ENCODE measurements around the gene TAF15. TPM values are rescaled to one million over a fixed set of nuclear protein-coding genes. Genes with fewer than 3 reads are reported as not detected.

TAF15 gene
- total RNA-seq, 2 experiments from 2014 or later, result 114 to 119 TPM

- no peaks in the 10 kb centered on the region for H3K9me3 ChIP-seq (ENCODE audit: control insufficient read depth in 1 of 2, insufficient read depth in 1 of 2, low read length in 2 of 2)
- ATAC-seq (ENCODE audit: poor library complexity) (no peak), DNase-seq (no peak)
- no peaks in the 10 kb centered on the region for H3K36me3 ChIP-seq (ENCODE audit: insufficient read depth, low read length)
- H3K36me3 Mint-ChIP-seq (ENCODE audit: low read depth), result no peaks in the 10 kb centered on the region
- H3K27ac Mint-ChIP-seq, result no peak within 1 kb of the TSS
- no peaks in the 10 kb centered on the region for H3K9me3 Mint-ChIP-seq
- peaks cover 24% of the 10 kb centered on the region for H3K4me1 Mint-ChIP-seq (ENCODE audit: low read depth)
- H3K4me3 ChIP-seq (ENCODE audit: low read length), result no peak within 1 kb of the TSS
- no peaks in the 10 kb centered on the region for H3K27me3 ChIP-seq (ENCODE audit: control insufficient read depth in 1 of 2, insufficient read depth in 2 of 2, low read length in 2 of 2)
- ChIA-PET CTCF (no interaction called here), POLR2A (interaction anchor here (1.6 kb wide), 1 partner anchor 12 kb away, joined by 3 read pairs; no protein-coding TSS in a partner anchor)
- no peak within 1 kb of the TSS for H3K4me3 Mint-ChIP-seq
- peaks cover 21% of the 10 kb centered on the region for H3K4me1 ChIP-seq (ENCODE audit: insufficient read depth, low read length)
- no peak within 1 kb of the TSS for H3K27ac ChIP-seq (ENCODE audit: low read depth in 1 of 2, low read length in 2 of 2)
- intact Hi-C loops (cut with DNase I, micrococcal nuclease), result no loop called here
- no peaks in the 10 kb centered on the region for H3K27me3 Mint-ChIP-seq
- TF ChIP-seq CTCF (IDR thresholded peaks at IDR 0.05), result no peak
These were observed 59.5 kb downstream of the TAF15 start, which contains the start of gene HEATR9 for GRCh38 chr17:35868737-35869136. HEATR9 (minus strand) TSS chr17:35868891; CDS start chr17:35868742, 149 bp downstream.

- H3K36me3 Mint-ChIP-seq (ENCODE audit: low read depth), result no peaks in the 10 kb centered on the region
- Histone ChIP-seq H3K4me1 (ENCODE audit: insufficient read depth, low read length) (peaks cover 24% of the 10 kb centered on the region), H3K36me3 (ENCODE audit: insufficient read depth, low read length) (no peaks in the 10 kb centered on the region), H3K27ac (ENCODE audit: low read depth in 1 of 2, low read length in 2 of 2) (no peak overlapping the region), H3K27me3 (ENCODE audit: control insufficient read depth in 1 of 2, insufficient read depth in 2 of 2, low read length in 2 of 2) (no peaks in the 10 kb centered on the region), H3K9me3 (ENCODE audit: control insufficient read depth in 1 of 2, insufficient read depth in 1 of 2, low read length in 2 of 2) (no peaks in the 10 kb centered on the region), H3K4me3 (ENCODE audit: low read length) (no peak overlapping the region)
- H3K27me3 Mint-ChIP-seq, result no peaks in the 10 kb centered on the region
- H3K4me3 Mint-ChIP-seq, result peak overlapping the region; percentile 9
- peak; percentile 22 for TF ChIP-seq CTCF (IDR thresholded peaks at IDR 0.05)
- ATAC-seq (ENCODE audit: poor library complexity), result peak; percentile 97
- peaks cover 26% of the 10 kb centered on the region for H3K4me1 Mint-ChIP-seq (ENCODE audit: low read depth)
- peak in 10 of 14 experiments; percentile 11 to 67 (median 32) for DNase-seq
- H3K9me3 Mint-ChIP-seq, result no peaks in the 10 kb centered on the region
- no peak overlapping the region for H3K27ac Mint-ChIP-seq
- CTCF ChIA-PET, result interaction anchor here (0.6 to 1.6 kb wide), 3 partner anchors 19 to 67 kb away, joined by 3 to 4 read pairs (median 3); no protein-coding TSS in a partner anchor
- POLR2A ChIA-PET, result interaction anchor here (0.6 to 2.1 kb wide), 7 partner anchors 9 to 62 kb away, joined by 3 to 11 read pairs (median 3); partner anchors contain the start of genes CCL5, RDM1 and TAF15
- intact Hi-C loops (cut with DNase I, micrococcal nuclease), result no loop called here
These were observed 61.9 kb downstream of the TAF15 start for GRCh38 chr17:35870906-35871819.

GRCh38 chr17:35872196-35872980 lies 63.1 kb downstream of the TAF15 start:
- intact Hi-C loops (cut with DNase I, micrococcal nuclease), result no loop called here
- Mint-ChIP-seq H3K4me1 (ENCODE audit: low read depth) (peaks cover 32% of the 10 kb centered on the region), H3K27me3 (no peaks in the 10 kb centered on the region), H3K4me3 (no peak overlapping the region), H3K36me3 (ENCODE audit: low read depth) (no peaks in the 10 kb centered on the region), H3K9me3 (no peaks in the 10 kb centered on the region), H3K27ac (peak overlapping the region; percentile 30)
- H3K27ac ChIP-seq (ENCODE audit: low read depth in 1 of 2, low read length in 2 of 2), result no peak overlapping the region
- H3K36me3 ChIP-seq (ENCODE audit: insufficient read depth, low read length), result no peaks in the 10 kb centered on the region
- H3K9me3 ChIP-seq (ENCODE audit: control insufficient read depth in 1 of 2, insufficient read depth in 1 of 2, low read length in 2 of 2), result no peaks in the 10 kb centered on the region
- CTCF ChIA-PET, result no interaction called here
- peaks cover 31% of the 10 kb centered on the region for H3K4me1 ChIP-seq (ENCODE audit: insufficient read depth, low read length)
- POLR2A ChIA-PET, result interaction anchor here (0.6 to 2.1 kb wide), 3 partner anchors 17 to 63 kb away, joined by 3 to 11 read pairs (median 8); partner anchors contain the start of genes RDM1 and TAF15
- H3K27me3 ChIP-seq (ENCODE audit: control insufficient read depth in 1 of 2, insufficient read depth in 2 of 2, low read length in 2 of 2), result no peaks in the 10 kb centered on the region
- TF ChIP-seq CTCF (IDR thresholded peaks at IDR 0.05), result no peak
- no peak for DNase-seq
- ATAC-seq (ENCODE audit: poor library complexity), result no peak
- H3K4me3 ChIP-seq (ENCODE audit: low read length), result no peak overlapping the region
